ENCODE measurements around the gene CARD11.

CARD11 gene

GRCh38 chr7:2864204-2864985 is 179.3 kb downstream of the CARD11 start:
- peak; percentile 19 to 34 for DNase-seq

- peak; percentile 94 to 97 for DNase-seq
Measured at GRCh38 chr7:2863461-2864066, 180.1 kb downstream of the CARD11 start.

GRCh38 chr7:2862831-2863361 is 180.8 kb downstream of the CARD11 start:
- DNase-seq = peak in 1 of 2 donors; percentile 9

- no peak for DNase-seq
Measured at GRCh38 chr7:2861509-2861908, 182.2 kb downstream of the CARD11 start.

GRCh38 chr7:2860627-2861133 is 183.0 kb downstream of the CARD11 start:
- DNase-seq = no peak

GRCh38 chr7:2859952-2860351 is 183.7 kb downstream of the CARD11 start:
- DNase-seq = no peak

GRCh38 chr7:2858621-2859020 is 185.0 kb downstream of the CARD11 start:
- DNase-seq = no peak

GRCh38 chr7:2856388-2857169 is 187.1 kb downstream of the CARD11 start:
- DNase-seq = no peak

Measured in inflammatory macrophage treated with lipopolysaccharide for 1 hour (primary cell).